Head of caudate nucleus (tissue), 42 donors: Measurements from ENCODE around the gene SLC13A5.
"Not testable (repeated sequence)": the region's sequence is repeated elsewhere in the genome, so short reads cannot be mapped to it uniquely, and the experiment has no call there.

Experiments
- DNase-seq, 42 donors: peaks; one replicate each; pipeline versions ENCODE4 v3.0.0 to v3.0.0-alpha.2; 2020 to 2021; ENCODE audit warnings: mixed read lengths in 7 of 42
- intact Hi-C: fragments of 100-400 bp; cut with DNase I; formaldehyde crosslinking; loops from one replicate; pipeline ENCODE4 v1.15.0; 2022

Gene SLC13A5

DNA sequence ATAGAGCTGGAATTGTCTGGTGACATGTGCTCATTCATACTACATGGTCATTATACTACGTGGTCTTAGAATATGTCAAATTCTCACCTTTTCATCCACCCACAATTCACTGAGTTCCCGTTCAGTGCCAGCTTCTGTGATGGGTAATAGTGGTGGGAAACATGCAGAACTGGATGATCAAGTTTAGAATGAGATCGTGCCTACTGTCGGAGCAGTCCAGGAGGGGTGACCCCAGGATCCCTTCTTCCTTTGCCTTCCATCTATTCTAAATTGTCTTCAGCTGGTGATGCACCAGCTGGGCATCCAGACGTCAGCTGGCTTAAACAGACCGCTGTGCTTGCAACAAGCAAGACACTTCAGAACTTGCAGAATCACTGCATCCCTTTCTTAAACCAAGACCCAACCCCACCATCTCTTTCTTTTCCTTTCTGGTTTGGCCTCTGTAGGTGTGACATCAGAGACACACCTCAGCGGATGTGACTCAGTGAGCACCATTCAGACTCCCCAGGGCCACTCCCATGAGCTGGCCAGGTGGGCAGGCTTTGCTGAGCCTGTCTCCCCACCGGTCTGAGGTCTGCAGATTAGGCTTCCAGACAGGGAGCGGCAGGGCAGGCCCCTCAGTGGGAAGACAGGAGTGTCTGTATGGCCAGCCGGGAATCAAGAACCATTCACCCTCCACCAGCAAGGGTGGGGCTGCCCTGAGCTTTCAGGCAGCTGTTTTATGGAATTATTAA lies 43.5 kb downstream of the SLC13A5 start:
- intact Hi-C loops, result no loop called here
- DNase-seq, result peak in 2 of 42 donors; percentile 16 to 34

DNA sequence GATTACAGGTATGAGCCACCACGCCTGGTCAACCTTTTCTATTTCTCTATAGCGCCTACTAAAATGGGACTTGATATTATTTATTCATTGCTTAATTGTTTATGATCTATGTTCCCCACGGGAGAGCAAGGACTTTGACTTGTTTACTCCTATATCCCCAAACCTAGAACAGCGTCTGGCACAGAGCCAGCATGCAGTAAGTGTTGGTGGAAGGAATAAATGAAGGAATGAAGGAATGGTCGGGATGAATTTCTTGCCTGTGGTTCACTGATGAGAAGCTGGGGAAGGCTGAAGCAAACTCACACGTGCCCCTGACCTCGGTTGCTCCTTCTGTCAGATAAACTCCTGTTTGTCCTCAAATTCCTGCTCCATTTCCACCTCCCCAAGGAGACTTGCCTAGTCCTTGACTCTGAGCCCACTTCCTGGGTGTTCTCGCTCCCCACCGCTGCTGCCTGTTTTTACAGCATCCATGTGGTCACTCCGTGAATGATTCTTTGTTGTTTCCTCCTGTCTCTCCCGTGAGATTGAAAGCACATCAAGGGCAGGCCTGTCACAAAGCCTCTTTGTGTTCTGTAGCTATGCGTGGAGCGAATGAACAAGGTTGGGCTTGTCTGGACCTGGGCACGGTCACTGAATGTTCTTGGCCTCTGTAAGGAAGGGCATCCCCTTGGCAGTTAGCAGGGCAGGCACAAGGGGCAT lies 44.3 kb downstream of the SLC13A5 start:
- peak in 1 of 42 donors; percentile 27 for DNase-seq
- intact Hi-C loops, result no loop called here

DNA sequence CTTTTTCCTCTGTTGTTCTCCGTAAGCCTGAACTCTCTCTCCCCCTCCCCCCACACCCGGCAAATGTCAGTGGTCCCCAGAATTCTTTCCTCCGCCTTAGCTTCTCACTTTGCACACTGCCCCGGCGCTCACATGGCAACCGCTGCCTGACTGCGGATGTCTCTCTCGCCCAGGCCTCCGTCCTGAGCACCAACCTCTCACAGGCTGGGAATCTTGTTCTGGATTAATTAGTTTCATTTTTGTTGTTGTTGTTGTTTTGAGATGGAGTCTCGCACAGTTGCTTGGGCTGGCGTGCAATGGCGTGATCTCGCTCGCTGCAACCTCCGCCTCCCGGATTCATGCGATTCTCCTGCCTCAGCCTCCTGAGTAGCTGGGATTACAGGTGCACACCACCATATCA lies 45.0 kb downstream of the SLC13A5 start:
- intact Hi-C loops, result no loop called here
- DNase-seq, result no peak

DNA sequence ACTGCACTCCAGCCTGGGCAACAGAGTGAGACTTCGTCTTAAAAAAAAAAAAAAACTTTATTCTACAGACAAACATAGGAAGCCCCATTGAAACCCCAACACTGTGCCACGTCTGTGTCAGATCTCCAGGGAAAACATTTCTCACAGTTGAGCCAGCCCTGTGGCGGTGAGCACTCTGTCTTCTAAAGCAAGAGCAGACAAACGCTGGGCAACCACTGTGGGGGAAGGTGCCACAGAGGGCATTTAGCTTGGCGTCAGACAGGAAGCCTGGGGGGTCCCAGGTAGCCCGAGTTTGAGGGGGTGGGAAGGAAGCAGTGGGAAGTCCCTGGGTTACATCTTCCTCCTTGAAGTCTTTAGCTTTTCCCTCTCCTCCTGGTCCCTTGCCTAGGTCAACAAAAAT lies 45.7 kb downstream of the SLC13A5 start:
- no peak for DNase-seq
- intact Hi-C loops, result no loop called here

DNA sequence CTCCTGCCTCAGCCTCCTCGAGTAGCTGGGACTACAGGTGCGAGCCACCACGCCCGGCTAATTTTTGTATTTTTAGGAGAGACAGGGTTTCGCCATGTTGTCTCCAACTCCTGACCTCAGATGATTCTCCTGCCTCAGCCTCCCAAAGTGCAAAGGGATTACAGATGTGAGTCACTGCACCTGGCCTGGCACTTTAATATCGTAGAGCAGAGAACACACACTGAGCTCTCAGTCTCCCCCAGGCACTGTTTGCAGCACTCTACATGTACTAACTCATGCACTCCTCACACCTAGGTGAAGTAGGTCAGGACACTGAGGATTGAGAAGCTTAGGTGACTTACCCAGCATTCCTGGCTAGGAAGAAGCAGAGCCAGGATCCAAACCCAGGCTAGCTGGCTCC lies 46.6 kb downstream of the SLC13A5 start:
- intact Hi-C loops, result no loop called here
- peak in 1 of 42 donors; percentile 11 for DNase-seq

DNA sequence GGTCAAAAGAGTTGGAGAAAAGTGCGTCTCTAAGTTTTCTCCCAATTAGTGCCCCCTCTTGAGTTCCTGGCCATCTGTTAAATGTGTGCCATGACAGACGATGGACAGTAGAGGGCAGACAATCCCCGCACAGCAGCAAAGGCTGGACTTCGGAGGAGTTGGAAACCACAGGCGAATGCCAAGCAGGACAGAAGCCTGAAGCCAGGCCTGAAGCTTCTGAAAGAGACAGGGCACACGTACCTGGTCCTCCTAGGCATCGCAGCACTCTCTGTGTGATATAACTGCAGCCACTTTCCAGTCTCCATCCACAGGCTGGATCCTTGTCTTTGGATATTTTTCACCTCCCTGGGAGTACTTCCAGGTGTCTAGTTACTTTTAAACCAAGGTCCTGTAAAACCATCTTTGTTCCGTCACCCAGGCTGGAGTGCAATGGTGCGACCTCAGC lies 47.1 kb downstream of the SLC13A5 start:
- intact Hi-C loops, result no loop called here
- DNase-seq, result peak; percentile 41 to 88 (median 72)

DNA sequence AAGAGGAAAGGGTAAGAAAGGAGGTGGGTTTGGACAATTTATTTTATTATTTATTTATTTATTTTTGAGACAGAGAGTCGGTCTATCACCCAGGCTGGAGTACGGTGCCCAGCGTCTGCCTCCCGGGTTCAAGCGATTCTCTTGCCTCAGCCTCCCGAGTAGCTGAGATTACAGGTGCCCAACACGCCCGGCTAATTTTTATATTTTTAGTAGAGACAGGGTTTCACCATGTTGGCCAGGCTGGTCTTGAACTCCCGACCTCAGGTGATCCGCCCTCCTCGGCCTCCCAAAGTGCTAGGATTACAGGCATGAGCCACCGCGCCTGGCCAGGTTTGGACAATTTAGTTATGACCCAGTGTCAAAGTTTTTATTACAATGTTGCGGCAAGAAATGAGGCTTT lies 50.0 kb downstream of the SLC13A5 start:
- DNase-seq, intact Hi-C loops: not testable (repeated sequence)

DNA sequence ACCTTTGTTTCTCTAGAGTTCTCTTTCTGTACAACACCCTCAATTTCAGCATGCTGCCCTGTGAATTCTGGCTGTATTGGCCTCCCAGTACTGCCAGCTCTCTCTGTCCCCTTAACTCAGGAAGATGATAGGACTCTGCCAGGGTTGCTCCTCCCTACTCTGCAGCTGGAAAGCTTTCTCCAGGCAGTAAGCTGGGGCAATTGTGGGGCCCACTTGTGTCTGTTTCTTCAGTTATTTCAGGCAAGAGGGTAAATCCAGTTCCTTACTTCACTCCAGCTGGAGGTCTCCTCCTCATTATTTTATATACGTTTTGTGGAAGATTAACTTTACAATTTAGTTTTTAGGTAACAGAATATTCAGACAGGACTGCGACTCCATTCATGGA lies 51.7 kb downstream of the SLC13A5 start:
- peak in 1 of 42 donors; percentile 15 for DNase-seq
- intact Hi-C loops, result no loop called here

DNA sequence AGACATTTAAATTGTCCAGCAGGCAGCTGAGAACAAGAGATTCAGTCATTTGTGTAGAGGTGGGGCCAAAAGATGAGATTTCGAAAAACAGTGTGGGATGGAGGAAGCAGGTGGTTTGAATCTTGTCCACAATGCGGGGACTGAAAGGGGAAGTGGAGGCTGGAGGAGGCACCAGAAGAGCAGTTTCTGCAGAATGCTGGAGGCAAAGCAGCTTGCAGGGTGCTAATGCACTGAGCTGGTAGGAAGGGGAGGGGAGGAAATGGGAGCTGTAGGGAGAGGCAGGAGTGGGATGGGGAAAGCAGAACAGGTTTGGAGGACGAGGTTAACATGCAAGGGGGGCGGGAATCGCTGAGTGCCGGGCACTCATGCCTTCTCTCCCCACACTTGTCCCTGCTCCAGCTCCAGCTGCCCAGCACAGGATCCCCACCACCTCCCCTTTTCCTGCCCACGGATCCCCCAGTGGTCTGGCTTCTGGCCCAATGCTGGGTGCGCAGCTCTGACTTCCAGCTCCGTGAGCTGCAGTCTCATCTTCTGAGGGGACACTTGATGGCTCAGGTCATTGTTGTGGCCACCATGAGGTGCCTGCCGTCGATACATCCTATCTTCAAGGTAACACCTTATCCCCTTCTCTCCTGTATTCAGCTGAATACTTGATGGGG lies 52.2 kb downstream of the SLC13A5 start:
- DNase-seq, result peak in 16 of 42 donors; percentile 23 to 70 (median 48)
- intact Hi-C loops, result no loop called here

DNA sequence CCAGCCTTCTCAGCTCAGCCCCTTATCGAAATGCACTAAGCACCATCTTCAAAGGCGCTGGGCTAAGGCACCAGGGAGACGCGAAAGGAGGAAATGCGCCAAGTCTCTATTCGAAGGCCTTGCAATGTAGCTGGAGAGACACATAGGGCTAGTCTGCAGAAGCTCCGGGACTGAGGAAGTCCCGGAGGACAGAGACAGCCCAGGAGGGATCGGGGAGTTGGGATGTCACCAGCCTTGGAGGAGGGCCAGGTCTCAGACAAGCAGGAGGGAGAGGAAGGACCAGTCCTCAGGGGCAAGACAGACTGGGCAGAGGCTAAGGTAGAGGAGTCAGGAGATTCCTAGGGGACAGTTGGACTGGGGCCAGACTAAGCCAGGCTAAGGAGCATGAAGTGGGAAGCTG lies 53.1 kb downstream of the SLC13A5 start:
- DNase-seq, result no peak
- intact Hi-C loops, result no loop called here

DNA sequence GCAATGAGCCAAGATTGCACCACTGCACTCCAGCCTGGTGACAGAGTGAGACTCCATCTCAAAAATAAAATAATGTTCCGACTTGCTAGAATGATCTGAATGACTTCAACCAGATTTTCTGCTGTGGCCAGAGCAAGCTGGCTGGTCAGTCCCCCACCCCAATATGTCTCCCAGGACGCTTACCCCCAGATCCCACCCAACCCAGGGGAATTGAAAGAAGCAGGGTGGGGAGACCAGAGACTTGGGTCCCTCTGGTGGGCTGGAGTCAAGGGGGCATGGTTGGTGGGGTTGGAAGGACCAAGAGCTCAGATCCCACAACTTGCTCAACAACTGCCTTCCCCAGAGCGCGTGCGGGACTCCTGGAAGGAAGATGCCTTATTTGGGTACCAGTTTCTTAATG lies 54.8 kb downstream of the SLC13A5 start:
- intact Hi-C loops, DNase-seq: not testable (repeated sequence)

DNA sequence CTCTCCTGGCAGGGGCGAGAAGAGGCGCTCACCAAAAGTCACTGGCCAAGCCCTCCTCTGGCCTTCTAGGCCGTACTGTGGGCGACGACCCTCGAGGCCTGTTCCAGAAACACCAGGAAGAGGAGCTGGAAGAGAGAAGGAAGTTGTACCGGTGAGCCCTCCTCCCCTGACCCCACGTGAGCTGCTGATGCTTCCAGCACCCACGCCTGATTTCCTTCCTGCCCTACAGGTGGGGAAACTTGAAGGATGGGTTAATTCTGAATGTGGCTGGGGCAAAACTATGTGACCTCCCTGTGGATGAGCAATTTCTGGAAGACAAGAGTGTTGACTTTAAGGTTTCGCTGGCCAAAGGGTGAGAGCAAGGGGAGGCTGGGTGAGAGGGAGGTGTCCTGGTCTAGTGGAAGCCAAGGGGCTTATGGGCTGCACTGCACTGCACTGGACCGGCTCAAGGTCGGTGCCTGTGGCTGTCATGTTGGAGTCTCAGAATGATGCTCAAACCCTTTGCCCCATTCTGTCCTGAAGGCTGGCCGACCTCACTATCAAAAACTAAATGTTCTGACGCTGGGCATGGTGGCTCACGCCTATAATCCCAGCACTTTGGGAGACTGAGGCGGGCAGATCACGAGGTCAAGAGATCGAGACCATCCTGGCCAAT lies 55.4 kb downstream of the SLC13A5 start:
- intact Hi-C loops, result no loop called here
- DNase-seq, result peak in 9 of 42 donors; percentile 23 to 49 (median 38)

DNA sequence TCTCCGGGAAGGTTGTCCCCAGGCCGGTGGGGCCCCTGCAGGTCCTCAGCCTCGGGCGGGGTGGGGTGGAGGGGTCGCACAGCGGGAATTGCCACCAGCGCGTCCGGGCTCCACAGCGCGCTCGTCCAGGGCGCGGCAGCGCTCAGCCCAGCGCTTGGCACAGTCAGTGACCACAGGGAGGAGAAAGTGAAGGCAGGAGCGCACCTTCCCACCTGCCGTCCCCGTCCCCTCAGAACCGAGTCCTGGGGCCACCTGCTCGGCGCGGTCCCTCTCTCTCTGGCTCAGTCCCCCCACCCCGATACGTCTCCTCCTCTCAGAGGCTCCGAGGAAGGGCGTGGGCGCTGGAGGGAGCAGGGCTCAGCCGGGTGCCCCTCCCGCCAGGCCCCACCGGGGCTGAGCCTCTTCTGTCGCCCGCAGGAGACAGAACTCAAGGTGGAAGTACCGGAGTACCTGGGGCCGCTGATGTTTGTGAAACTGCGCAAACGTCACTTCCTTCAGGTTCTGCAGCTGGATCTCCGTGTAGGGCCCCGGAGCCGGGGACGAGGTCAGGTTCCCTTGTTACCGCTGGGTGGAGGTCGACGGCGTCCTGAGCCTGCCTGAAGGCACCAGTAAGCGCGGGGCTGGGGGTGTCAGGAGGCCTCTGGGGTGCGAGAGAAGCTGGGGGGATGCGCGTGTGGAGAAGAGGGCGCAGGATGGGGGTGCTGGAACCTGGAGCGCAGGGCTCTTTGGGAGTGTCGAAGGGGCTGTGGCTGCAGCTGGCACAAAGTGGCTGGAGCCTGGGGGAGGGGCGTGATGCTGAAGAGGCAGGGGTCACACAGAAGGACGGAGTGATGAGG lies 56.2 kb downstream of the SLC13A5 start:
- intact Hi-C loops, result not testable (repeated sequence)
- DNase-seq, result peak in 26 of 42 donors; percentile 21 to 79 (median 57)

DNA sequence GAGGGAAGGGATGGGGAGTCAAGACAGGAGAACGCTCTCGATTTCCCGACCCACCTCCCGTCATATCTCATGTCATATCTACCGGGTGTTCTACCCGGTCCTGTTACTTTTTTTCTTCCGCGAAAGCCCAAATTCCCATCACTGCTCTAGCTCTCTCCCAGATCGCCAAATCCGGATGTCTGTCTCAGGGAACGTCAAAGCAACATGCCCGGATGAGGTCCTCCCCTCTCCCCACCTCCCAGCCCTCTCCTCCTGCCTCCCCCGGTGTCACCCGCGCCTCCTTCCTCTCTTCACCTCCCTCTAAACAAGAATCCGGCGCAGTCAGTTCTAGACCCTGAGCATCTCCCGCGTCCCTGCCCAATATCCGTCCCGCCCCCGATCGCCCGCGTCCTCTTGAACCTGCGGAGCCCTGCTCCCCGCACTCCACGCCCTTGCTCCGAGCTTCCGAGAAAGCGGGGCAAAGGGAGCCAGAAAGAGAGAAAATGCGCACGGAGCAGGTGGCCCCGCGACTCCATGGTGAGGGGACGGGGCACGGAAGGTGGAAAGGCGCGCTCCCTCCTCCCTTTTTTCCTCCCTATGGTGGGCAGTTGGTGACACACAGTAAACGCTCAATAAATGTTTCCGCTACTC lies 57.3 kb downstream of the SLC13A5 start:
- intact Hi-C loops, result not testable (repeated sequence)
- DNase-seq, result peak in 10 of 42 donors; percentile 30 to 72 (median 41)

DNA sequence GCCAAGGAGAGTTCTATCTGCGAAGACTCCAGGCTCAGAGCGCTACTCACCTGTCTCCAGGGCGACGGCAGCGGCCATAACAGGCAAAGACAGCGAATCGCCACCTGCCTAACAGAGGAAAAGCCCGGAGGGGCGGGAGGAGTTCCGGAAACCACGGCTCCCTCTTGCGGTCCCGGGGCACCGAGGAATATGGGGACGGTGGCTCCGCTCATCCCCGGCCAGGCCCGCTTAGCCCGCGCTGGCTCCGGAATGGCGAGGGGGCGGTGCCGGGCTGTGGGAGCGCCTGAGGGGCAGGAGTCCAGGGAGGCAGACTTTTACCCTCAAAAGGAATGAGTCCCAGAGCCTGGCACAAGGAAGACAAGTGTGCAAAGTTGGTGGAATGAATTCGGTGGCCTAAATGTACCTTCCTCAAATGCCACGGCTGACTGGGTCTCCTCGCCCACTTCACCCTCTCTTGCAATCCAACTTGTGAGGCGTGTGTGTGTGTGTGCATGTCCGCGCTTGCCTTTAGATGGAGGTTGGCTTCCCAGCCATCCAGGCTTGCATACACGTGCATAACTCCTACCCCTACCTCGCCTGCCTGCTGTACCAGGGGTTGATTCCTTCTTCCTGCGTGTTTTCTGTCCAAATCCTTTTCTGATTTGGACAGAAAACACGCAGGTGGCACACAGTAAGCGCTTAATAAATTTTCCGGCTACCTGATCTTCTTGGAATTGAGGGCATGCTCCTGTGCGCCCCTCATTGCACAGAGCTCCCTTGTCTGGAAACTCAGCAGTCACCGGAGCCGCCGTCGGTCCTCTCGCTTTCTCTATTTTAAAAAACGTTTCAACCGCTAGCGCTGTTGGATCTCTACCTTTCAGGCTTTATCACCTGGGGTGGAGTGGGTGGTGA lies 58.1 kb downstream of the SLC13A5 start:
- DNase-seq, result peak in 22 of 42 donors; percentile 25 to 77 (median 50)
- intact Hi-C loops, result loop anchor here (5.0 kb wide), 1 partner anchor 357 kb away; the partner anchor contains the start of gene RNASEK

DNA sequence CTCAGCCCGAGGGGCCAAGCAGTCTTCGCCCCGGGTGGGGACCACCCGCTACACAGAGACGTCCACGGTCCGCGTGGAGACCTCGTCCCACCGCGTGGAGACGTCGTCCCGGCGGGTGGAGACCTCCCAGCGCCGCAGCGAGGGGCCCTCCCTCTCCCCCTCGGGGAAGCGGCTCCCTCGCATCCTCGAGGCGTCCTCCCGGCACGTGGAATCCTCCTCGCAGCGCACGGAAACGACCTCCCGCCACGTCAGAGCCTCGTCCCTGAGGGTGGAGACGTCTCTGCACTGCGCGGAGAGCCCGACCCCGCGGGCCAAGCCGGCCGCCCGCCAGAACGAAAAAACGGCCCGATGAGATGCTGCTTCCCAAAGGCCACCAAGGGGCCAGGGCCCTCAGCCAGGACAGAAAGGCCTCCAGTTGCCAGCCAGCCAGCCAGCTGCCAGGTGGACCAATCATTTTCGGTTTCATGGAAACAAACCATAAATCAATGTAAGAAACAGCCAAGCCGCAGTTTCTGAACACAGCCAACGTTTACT lies 61.2 kb downstream of the SLC13A5 start:
- intact Hi-C loops, result loop anchor here (5.0 kb wide), 1 partner anchor 360 kb away; the partner anchor contains the start of gene RNASEK
- DNase-seq, result peak in 11 of 42 donors; percentile 11 to 50 (median 38)
